ENCODE data around the gene LIN7B. TPM values are rescaled to one million over a fixed set of nuclear protein-coding genes. Genes with fewer than 3 reads are reported as not detected.
A peak's percentile ranks its signal among the peaks of the same experiment; 100 is the strongest.

Gene LIN7B
- total and polyA plus RNA-seq, 2 of the 13 experiments (the other 11 are each of a cell fraction or from before 2014, with no cell fraction given) = 5.3 to 7.6 TPM

- in situ Hi-C loops (cut with HindIII; ENCODE audit: extremely low pct_ligation_motif_present, low pct_unique_long_range_greater_than_20kb) (no loop called here), intact Hi-C loops (cut with micrococcal nuclease; ENCODE audit: unreplicated experiment) (no loop called here)
- Histone ChIP-seq H3K79me2 (ENCODE audit: insufficient read depth, low read length) (peaks cover 41% of the 10 kb centered on the region), H3K27me3 (ENCODE audit: control insufficient read depth in 1 of 2, insufficient read depth in 2 of 2, low read length in 2 of 2) (no peaks in the 10 kb centered on the region; a peak in 1 of 5 replicates), H3K4me1 (ENCODE audit: insufficient read depth, low read length) (peaks cover 51% of the 10 kb centered on the region), H3K9ac (ENCODE audit: insufficient read depth, low read depth, low read length) (peak within 1 kb of the TSS; percentile 99), H3K9me3 (ENCODE audit: low read length) (no peaks in the 10 kb centered on the region; the same call in 1 of the 2 replicates), H3K4me3 (replicated peaks in 1 of 3; ENCODE audit: insufficient read depth in 1 of 3, low read depth in 2 of 3, low read length in 3 of 3) (peak within 1 kb of the TSS; percentile 91 to 97 (median 93)), H3K27ac (ENCODE audit: extremely low read length, insufficient read depth, low read length) (peak within 1 kb of the TSS; percentile 94), H2AFZ (ENCODE audit: low read length) (peak within 1 kb of the TSS; percentile 24), H3K36me3 (replicated peaks in 1 of 2; ENCODE audit: control insufficient read depth in 1 of 2, insufficient read depth in 2 of 2, low read length in 2 of 2) (peaks cover 13 to 21% of the 10 kb centered on the region in 2 experiments), H4K20me1 (ENCODE audit: insufficient read depth, low read length) (peaks cover 38% of the 10 kb centered on the region), H3K4me2 (ENCODE audit: low read depth, low read length) (peak within 1 kb of the TSS; percentile 99)
- WGBS (ENCODE audit: low lambda C conversion rate) = 2% methylated on average over 31 of the region's 89 CpGs
- FAIRE-seq (peak; percentile 82), ATAC-seq (peak; percentile 91), DNase-seq (ENCODE audit: low spot score) (peak; percentile 97)
- ChIA-PET CTCF (ENCODE audit: low intra/inter-chr PET ratio, low total read pairs) (no interaction called here), POLR2A (no interaction called here)
- BruUV-seq (replicated peaks) = no TSS peak
- TF ChIP-seq THAP11 (CRISPR knock-in tag; IDR thresholded peaks at IDR 0.05) = peak; percentile 91
- TF ChIP-seq, protein P1, sequence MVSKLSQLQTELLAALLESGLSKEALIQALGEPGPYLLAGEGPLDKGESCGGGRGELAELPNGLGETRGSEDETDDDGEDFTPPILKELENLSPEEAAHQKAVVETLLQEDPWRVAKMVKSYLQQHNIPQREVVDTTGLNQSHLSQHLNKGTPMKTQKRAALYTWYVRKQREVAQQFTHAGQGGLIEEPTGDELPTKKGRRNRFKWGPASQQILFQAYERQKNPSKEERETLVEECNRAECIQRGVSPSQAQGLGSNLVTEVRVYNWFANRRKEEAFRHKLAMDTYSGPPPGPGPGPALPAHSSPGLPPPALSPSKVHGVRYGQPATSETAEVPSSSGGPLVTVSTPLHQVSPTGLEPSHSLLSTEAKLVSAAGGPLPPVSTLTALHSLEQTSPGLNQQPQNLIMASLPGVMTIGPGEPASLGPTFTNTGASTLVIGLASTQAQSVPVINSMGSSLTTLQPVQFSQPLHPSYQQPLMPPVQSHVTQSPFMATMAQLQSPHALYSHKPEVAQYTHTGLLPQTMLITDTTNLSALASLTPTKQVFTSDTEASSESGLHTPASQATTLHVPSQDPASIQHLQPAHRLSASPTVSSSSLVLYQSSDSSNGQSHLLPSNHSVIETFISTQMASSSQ (IDR thresholded peaks at IDR 0.05; ENCODE audit: low read depth) = no peak; the same call in 1 of the 2 replicates
- TF ChIP-seq, protein P1 (CRISPR knock-in tag; IDR thresholded peaks at IDR 0.05; ENCODE audit: borderline replicate concordance) = no peak; the same call in 1 of the 2 replicates
- no peak for TF ChIP-seq CHCHD3 (CRISPR knock-in tag; IDR thresholded peaks at IDR 0.05)
- peak; percentile 28 for TF ChIP-seq TEAD3 (CRISPR knock-in tag; optimal IDR thresholded peaks at IDR 0.05; ENCODE audit: borderline replicate concordance)
- peak; percentile 77 for TF ChIP-seq ASH2L (IDR thresholded peaks at IDR 0.05; ENCODE audit: insufficient read length, low read depth, low read length)
- TF ChIP-seq NFIC (IDR thresholded peaks at IDR 0.05; ENCODE audit: low read length) = no peak; the same call in 1 of the 2 replicates
- TF ChIP-seq ZNF704 (CRISPR knock-in tag; IDR thresholded peaks at IDR 0.05; ENCODE audit: borderline replicate concordance) = no peak
- TF ChIP-seq ZNF598 (CRISPR knock-in tag; IDR thresholded peaks at IDR 0.05; ENCODE audit: borderline replicate concordance) = 0 out of 2 replicates have a peak, but pooled peaks have one; percentile 78
- TF ChIP-seq ZNF225 (CRISPR knock-in tag; IDR thresholded peaks at IDR 0.05) = no peak
- TF ChIP-seq, protein P2, sequence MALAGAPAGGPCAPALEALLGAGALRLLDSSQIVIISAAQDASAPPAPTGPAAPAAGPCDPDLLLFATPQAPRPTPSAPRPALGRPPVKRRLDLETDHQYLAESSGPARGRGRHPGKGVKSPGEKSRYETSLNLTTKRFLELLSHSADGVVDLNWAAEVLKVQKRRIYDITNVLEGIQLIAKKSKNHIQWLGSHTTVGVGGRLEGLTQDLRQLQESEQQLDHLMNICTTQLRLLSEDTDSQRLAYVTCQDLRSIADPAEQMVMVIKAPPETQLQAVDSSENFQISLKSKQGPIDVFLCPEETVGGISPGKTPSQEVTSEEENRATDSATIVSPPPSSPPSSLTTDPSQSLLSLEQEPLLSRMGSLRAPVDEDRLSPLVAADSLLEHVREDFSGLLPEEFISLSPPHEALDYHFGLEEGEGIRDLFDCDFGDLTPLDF (CRISPR knock-in tag; IDR thresholded peaks at IDR 0.05) = peak; percentile 84
- 0 out of 2 replicates have a peak, but pooled peaks have one; percentile 2 for TF ChIP-seq TBP (CRISPR knock-in tag; IDR thresholded peaks at IDR 0.05)
- TF ChIP-seq ZNF607 (CRISPR knock-in tag; IDR thresholded peaks at IDR 0.05; ENCODE audit: borderline replicate concordance) = no peak; the same call in 1 of the 2 replicates
- TF ChIP-seq KLF16 (CRISPR knock-in tag; IDR thresholded peaks at IDR 0.05) = peak; percentile 70 to 95; a peak in 3 of 4 replicates
- peak; percentile 95 for TF ChIP-seq PCBP1 (IDR thresholded peaks at IDR 0.05; ENCODE audit: borderline replicate concordance, low read depth, low read length)
- TF ChIP-seq ZNF274 (CRISPR knock-in tag; IDR thresholded peaks at IDR 0.05) = no peak; the same call in 1 of the 2 replicates
- no peak; the same call in 1 of the 2 replicates for TF ChIP-seq REPIN1 (CRISPR knock-in tag; IDR thresholded peaks at IDR 0.05; ENCODE audit: borderline replicate concordance, low read depth)
These were observed 28.9 kb upstream of the LIN7B start, which contains the start of gene SNRNP70 for GRCh38 chr19:49085020-49085867. Gene SNRNP70, plus strand, starts transcription at chr19:49085451. Its CDS starts 964 bp downstream, at chr19:49086415.

Data from HepG2 (cell line).